ENCODE measurements around the gene CIT.

Gene CIT

GRCh38 chr12:119705182-119705581 lies 171.9 kb downstream of the CIT start:
- TF ChIP-seq, protein P1, sequence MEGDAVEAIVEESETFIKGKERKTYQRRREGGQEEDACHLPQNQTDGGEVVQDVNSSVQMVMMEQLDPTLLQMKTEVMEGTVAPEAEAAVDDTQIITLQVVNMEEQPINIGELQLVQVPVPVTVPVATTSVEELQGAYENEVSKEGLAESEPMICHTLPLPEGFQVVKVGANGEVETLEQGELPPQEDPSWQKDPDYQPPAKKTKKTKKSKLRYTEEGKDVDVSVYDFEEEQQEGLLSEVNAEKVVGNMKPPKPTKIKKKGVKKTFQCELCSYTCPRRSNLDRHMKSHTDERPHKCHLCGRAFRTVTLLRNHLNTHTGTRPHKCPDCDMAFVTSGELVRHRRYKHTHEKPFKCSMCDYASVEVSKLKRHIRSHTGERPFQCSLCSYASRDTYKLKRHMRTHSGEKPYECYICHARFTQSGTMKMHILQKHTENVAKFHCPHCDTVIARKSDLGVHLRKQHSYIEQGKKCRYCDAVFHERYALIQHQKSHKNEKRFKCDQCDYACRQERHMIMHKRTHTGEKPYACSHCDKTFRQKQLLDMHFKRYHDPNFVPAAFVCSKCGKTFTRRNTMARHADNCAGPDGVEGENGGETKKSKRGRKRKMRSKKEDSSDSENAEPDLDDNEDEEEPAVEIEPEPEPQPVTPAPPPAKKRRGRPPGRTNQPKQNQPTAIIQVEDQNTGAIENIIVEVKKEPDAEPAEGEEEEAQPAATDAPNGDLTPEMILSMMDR (IDR thresholded peaks at IDR 0.05; ENCODE audit: low read depth, low read length), result no peak
- H3K4me3 ChIP-seq (replicated peaks in 1 of 2; ENCODE audit: low read depth in 2 of 2, low read length in 2 of 2), result no peak overlapping the region
- DNase-seq (ENCODE audit: low read depth in 2 of 2), result no peak

DNA sequence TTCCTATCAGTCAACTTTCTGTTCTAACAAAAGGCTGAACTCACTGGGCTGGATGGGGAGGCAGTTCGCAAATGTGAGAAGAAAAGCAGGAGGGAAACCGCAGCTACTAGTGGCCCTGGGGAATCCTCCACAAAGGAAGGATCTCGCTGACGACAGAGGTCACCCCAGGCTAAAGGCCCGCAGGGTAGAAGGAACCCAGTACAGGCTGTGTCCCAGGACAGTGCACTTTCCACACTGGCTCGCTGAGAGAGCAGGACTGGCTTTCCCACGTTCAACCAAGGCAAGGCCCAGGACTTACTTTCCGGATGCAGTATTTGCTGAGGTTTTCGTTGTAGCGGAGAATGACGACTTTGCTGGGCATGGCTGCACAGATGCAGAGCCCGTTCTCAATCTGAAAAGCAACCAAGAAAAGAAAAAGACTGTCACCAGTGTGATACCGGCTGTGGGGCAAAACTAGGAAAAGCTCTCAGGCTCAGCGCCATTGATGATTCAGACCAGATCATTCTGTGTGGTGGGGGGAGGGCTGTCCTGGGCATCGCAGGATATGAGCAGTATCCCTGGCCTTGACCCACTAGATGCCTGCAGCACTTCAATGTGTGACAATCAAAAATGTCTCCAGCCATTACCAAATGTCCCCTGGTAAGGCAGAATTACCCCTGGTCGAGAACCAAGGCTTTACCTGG lies 172.9 kb downstream of the CIT start:
- DNase-seq (ENCODE audit: low read depth in 2 of 2), result peak in 1 of 2 donors; percentile 65
- TF ChIP-seq, protein P1 (IDR thresholded peaks at IDR 0.05; ENCODE audit: low read depth, low read length), result no peak
- no peak overlapping the region for H3K4me3 ChIP-seq (replicated peaks in 1 of 2; ENCODE audit: low read depth in 2 of 2, low read length in 2 of 2)

DNA sequence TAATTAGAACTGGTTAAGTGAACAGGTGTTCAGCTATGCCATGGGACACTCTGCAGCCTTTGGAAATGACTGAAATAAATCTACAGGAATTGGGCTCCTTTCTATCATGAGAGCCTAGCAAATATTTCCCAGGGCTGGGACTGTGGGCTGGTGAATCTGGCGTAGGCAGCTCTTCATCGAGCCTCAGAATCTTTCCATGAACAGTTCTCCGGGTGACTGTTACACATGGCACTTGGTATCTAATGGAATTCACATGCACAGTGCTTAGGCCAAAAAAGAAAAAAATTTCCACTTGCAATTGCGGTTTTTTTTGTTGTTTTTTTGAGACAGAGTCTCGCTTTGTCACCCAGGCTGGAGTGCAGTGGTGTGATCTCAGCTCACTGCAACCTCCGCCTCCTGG lies 177.0 kb downstream of the CIT start:
- TF ChIP-seq, protein P1 (IDR thresholded peaks at IDR 0.05; ENCODE audit: low read depth, low read length), result no peak
- DNase-seq (ENCODE audit: low read depth in 2 of 2), result no peak
- H3K4me3 ChIP-seq (replicated peaks in 1 of 2; ENCODE audit: low read depth in 2 of 2, low read length in 2 of 2), result no peak overlapping the region

- DNase-seq (ENCODE audit: low read depth in 2 of 2), result no peak
- TF ChIP-seq, protein P1 (IDR thresholded peaks at IDR 0.05; ENCODE audit: low read depth, low read length), result no peak
- H3K4me3 ChIP-seq (replicated peaks in 1 of 2; ENCODE audit: low read depth in 2 of 2, low read length in 2 of 2), result no peak overlapping the region
These were observed 177.8 kb downstream of the CIT start for GRCh38 chr12:119699199-119699760.

DNA sequence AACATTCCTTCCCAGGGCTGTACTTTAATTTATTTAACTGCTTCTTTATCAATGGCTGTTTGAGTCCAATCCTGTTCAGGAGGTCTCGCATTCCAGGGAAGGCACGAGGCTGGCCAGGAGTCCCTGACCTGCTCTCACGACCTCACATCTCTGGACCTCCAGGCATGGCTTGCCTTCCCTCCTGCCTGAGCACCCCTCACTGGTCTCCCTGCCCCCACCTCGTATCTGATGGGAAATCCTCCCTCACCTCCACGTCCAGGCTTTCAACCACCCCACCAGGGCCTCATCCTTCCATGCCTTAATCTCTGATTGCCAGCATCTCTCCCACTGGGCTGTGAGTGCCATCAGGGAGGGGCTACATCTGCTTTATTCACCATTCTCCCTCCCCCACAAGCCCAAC lies 180.2 kb downstream of the CIT start:
- no peak overlapping the region for H3K4me3 ChIP-seq (replicated peaks in 1 of 2; ENCODE audit: low read depth in 2 of 2, low read length in 2 of 2)
- no peak for DNase-seq (ENCODE audit: low read depth in 2 of 2)
- TF ChIP-seq, protein P1 (IDR thresholded peaks at IDR 0.05; ENCODE audit: low read depth, low read length), result no peak

DNA sequence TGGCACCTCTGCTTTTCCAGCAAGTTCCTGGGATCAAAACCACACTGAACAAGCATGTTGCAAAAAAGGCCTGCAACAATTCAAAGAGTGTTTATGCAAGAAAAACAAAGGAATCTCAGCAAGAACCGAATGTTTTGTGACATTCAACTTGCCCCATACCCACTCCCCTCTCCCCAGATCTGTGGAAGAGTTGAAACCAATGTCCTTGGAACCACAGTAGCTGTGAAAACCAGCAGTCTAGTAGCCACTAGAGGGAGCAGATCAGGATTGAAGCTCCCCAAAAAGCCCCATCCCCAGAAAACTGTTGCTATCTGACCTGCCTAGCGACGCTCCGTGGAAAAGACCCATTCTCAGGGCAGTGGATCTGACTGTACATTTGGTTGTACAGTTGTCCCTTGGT lies 182.1 kb downstream of the CIT start:
- no peak overlapping the region for H3K4me3 ChIP-seq (replicated peaks in 1 of 2; ENCODE audit: low read depth in 2 of 2, low read length in 2 of 2)
- DNase-seq (ENCODE audit: low read depth in 2 of 2), result peak; percentile 21 to 27
- TF ChIP-seq, protein P1 (IDR thresholded peaks at IDR 0.05; ENCODE audit: low read depth, low read length), result peak; percentile 56

All from cardiac fibroblast (primary cell).